AG04449 (cell line): ENCODE results near the gene CALU.

Experiments
- CTCF ChIA-PET: fragments of 350-600 bp; formaldehyde crosslinking; extraction: SDS; loops from one replicate; lab custom pipeline; 2021; ENCODE audit warnings: antibody characterized with exemption; lab: Yijun Ruan, JAX
- POLR2A ChIA-PET: fragments of 400-600, 350-600 bp; formaldehyde crosslinking; extraction: SDS; loops from one replicate; lab custom pipeline; 2020; ENCODE audit warnings: antibody characterized with exemption, inconsistent platforms; lab: Yijun Ruan, JAX
- DNase-seq: peaks from one replicate; pipeline ENCODE4 v3.0.0-alpha.2; 2010; ENCODE audit warnings: low read depth, low spot score
- H3K4me3 ChIP-seq: 2 replicates; pipeline ENCODE4 v1.5.1; 2011; ENCODE audit warnings: low read depth, mild to moderate bottlenecking, control low read depth, low read length
- CTCF ChIP-seq: IDR thresholded peaks from one replicate; pipeline ENCODE4 v1.5.1; 2011; ENCODE audit warnings: mild to moderate bottlenecking, moderate library complexity, low read length, control low read depth, inconsistent platforms; ENCODE audit not compliant: insufficient read depth; ENCODE audit errors: missing control alignments

CALU gene

GRCh38 chr7:128810473-128810872, 71.3 kb downstream of the CALU start:
- DNase-seq: no peak
- no peak for TF ChIP-seq CTCF
- H3K4me3 ChIP-seq: no peak overlapping the region
- ChIA-PET CTCF (interaction anchor here (2.1 kb wide), 1 partner anchor 8 kb away, joined by 7 read pairs; no protein-coding TSS in a partner anchor), POLR2A (no interaction called here)

- ChIA-PET POLR2A (no interaction called here), CTCF (interaction anchor here (2.1 kb wide), 1 partner anchor 7 kb away, joined by 7 read pairs; no protein-coding TSS in a partner anchor)
- TF ChIP-seq CTCF: no peak
- H3K4me3 ChIP-seq: no peak overlapping the region
- DNase-seq: no peak
Observed at GRCh38 chr7:128810997-128811396, 71.8 kb downstream of the CALU start.

GRCh38 chr7:128811631-128812430, 72.7 kb downstream of the CALU start:
- DNase-seq: no peak
- POLR2A ChIA-PET: interaction anchor here (1.5 kb wide), 1 partner anchor 19 kb away, joined by 3 read pairs; the partner anchor contains the start of gene FLNC

GRCh38 chr7:128812514-128813168, 73.5 kb downstream of the CALU start:
- POLR2A ChIA-PET: interaction anchor here (0.6 to 1.5 kb wide), 3 partner anchors 18 to 80 kb away, joined by 3 read pairs; partner anchors contain the start of gene FLNC
- H3K4me3 ChIP-seq: no peak overlapping the region
- no peak for DNase-seq
- TF ChIP-seq CTCF: no peak
- CTCF ChIA-PET: no interaction called here

More at GRCh38 chr7:128811631-128812430, 72.7 kb downstream of the CALU start:
- no peak overlapping the region for H3K4me3 ChIP-seq
- TF ChIP-seq CTCF: no peak
- CTCF ChIA-PET: interaction anchor here (0.7 kb wide), 1 partner anchor 16 kb away, joined by 3 read pairs; no protein-coding TSS in a partner anchor

GRCh38 chr7:128814499-128814898, 75.3 kb downstream of the CALU start:
- DNase-seq: no peak
- CTCF ChIA-PET: no interaction called here
- POLR2A ChIA-PET: no interaction called here

More at GRCh38 chr7:128814499-128814898, 75.3 kb downstream of the CALU start:
- no peak for TF ChIP-seq CTCF
- no peak overlapping the region for H3K4me3 ChIP-seq
